Omental fat pad (tissue), 4 donors: ENCODE data around the gene SESN3. TPM values are rescaled to one million over a fixed set of nuclear protein-coding genes. Genes with fewer than 3 reads are reported as not detected.

Experiments used
- ATAC-seq: fragments of 150-250 bp; one replicate; pipeline ENCODE4 v1.9.1; 2016; ENCODE audit warnings: mild to moderate bottlenecking, moderate library complexity; ENCODE audit not compliant: low FRiP score
- DNase-seq: peaks from one replicate; pipeline ENCODE4 v3.0.0-alpha.2; 2019; ENCODE audit warnings: low spot score
- CTCF ChIP-seq, 3 donors: fragments of 450-650 bp; IDR thresholded peaks; one replicate each; pipeline ENCODE4 v1.5.1; 2016 to 2017; ENCODE audit warnings: antibody characterized with exemption in 3 of 3, mild to moderate bottlenecking in 3 of 3, moderate library complexity in 2 of 3
- total RNA-seq, 4 donors: library from RNA; depleted of rRNA; stranded (reverse); fragments of >200 nt; gene quantifications; one replicate each; pipeline ENCODE4 v1.1.0, GENCODE V29; 2016

The SESN3 gene
- total RNA-seq, 4 donors from 2014 or later, result 11.3 to 27.2 (median 19.4) TPM

GRCh38 chr11:95248666-95249467 lies 17.9 kb upstream of the SESN3 start:
- ATAC-seq, result peak; percentile 24
- no peak for TF ChIP-seq CTCF (IDR thresholded peaks at IDR 0.05)

GRCh38 chr11:95247883-95248282 lies 16.9 kb upstream of the SESN3 start:
- TF ChIP-seq CTCF (IDR thresholded peaks at IDR 0.05), result no peak
- DNase-seq, result no peak
- ATAC-seq, result no peak

More at GRCh38 chr11:95248666-95249467, 17.9 kb upstream of the SESN3 start:
- DNase-seq, result no peak

GRCh38 chr11:95247127-95247684 lies 16.2 kb upstream of the SESN3 start:
- no peak for DNase-seq
- ATAC-seq, result no peak
- no peak for TF ChIP-seq CTCF (IDR thresholded peaks at IDR 0.05)

GRCh38 chr11:95245581-95245980 lies 14.6 kb upstream of the SESN3 start:
- no peak for DNase-seq
- TF ChIP-seq CTCF (IDR thresholded peaks at IDR 0.05), result no peak
- no peak for ATAC-seq

GRCh38 chr11:95245038-95245437 lies 14.0 kb upstream of the SESN3 start:
- TF ChIP-seq CTCF (IDR thresholded peaks at IDR 0.05), result no peak
- DNase-seq, result no peak
- ATAC-seq, result no peak

GRCh38 chr11:95243673-95244072 lies 12.7 kb upstream of the SESN3 start:
- ATAC-seq, result no peak
- DNase-seq, result no peak
- no peak for TF ChIP-seq CTCF (IDR thresholded peaks at IDR 0.05)
